ENCODE data around the gene ZNF93.
"Not testable (repeated sequence)": the region's sequence is repeated elsewhere in the genome, so short reads cannot be mapped to it uniquely, and the experiment has no call there.

- not testable (repeated sequence) for TF ChIP-seq CTCF (conservative IDR thresholded peaks at IDR 0.05; ENCODE audit: low read length); EZH2phosphoT487 (IDR thresholded peaks at IDR 0.05; ENCODE audit: borderline replicate concordance, low read depth, low read length)
These were observed 49.0 kb upstream of the ZNF93 start for GRCh38 chr19:19851740-19852139.

All from OCI-LY7 (cell line).